Right forelimb (tissue), 1 donor: Measurements from ENCODE around the gene PRR19.

Source experiments
- DNase-seq: peaks from one replicate; pipeline ENCODE4 v3.0.0-alpha.2; 2018

The PRR19 gene

GRCh38 chr19:42303101-42303464 is 1.2 kb downstream of the PRR19 start:
- DNase-seq: no peak

- DNase-seq: no peak
Measured at GRCh38 chr19:42303876-42304275, 1.9 kb downstream of the PRR19 start.

GRCh38 chr19:42306646-42307045 is 4.7 kb downstream of the PRR19 start:
- DNase-seq: no peak

- DNase-seq: no peak
Measured at GRCh38 chr19:42309686-42310085, 7.8 kb downstream of the PRR19 start.

GRCh38 chr19:42311657-42312056 is 9.7 kb downstream of the PRR19 start:
- no peak for DNase-seq

GRCh38 chr19:42312370-42312769 is 10.4 kb downstream of the PRR19 start:
- DNase-seq: no peak

- no peak for DNase-seq
Measured at GRCh38 chr19:42313096-42313839, 11.3 kb downstream of the PRR19 start, which contains the start of gene TMEM145. TMEM145 (plus strand) TSS chr19:42313309; CDS start chr19:42313377, 68 bp downstream.

GRCh38 chr19:42313840-42314755 is 12.2 kb downstream of the PRR19 start:
- DNase-seq: no peak

GRCh38 chr19:42315024-42315423 is 13.1 kb downstream of the PRR19 start:
- DNase-seq: no peak

- no peak for DNase-seq
Measured at GRCh38 chr19:42316223-42317211, 14.6 kb downstream of the PRR19 start.

- DNase-seq: no peak
Measured at GRCh38 chr19:42317535-42317934, 15.6 kb downstream of the PRR19 start.

GRCh38 chr19:42322305-42322704 is 20.4 kb downstream of the PRR19 start:
- DNase-seq: no peak

GRCh38 chr19:42323473-42323851 is 21.5 kb downstream of the PRR19 start:
- no peak for DNase-seq

GRCh38 chr19:42323852-42324654 is 22.1 kb downstream of the PRR19 start:
- no peak for DNase-seq

- DNase-seq: no peak
Measured at GRCh38 chr19:42324655-42325307, 22.8 kb downstream of the PRR19 start.

- DNase-seq: peak; percentile 97
Measured at GRCh38 chr19:42325308-42325895, 23.5 kb downstream of the PRR19 start, which contains the start of gene MEGF8. MEGF8 (plus strand) TSS chr19:42325635; CDS start chr19:42326244, 609 bp downstream.

- DNase-seq: peak; percentile 53
Measured at GRCh38 chr19:42325896-42326771, 24.2 kb downstream of the PRR19 start.

- DNase-seq: no peak
Measured at GRCh38 chr19:42326969-42327368, 25.0 kb downstream of the PRR19 start.

- DNase-seq: no peak
Measured at GRCh38 chr19:42327381-42327780, 25.4 kb downstream of the PRR19 start.

- DNase-seq: no peak
Measured at GRCh38 chr19:42328106-42328505, 26.2 kb downstream of the PRR19 start.
